ENCODE data around the gene ARHGAP15. TPM values are rescaled to one million over a fixed set of nuclear protein-coding genes. Genes with fewer than 3 reads are reported as not detected.

Gene ARHGAP15
- total RNA-seq, 4 donors from 2014 or later, result 1.7 to 16.8 (median 3.7) TPM

- Histone ChIP-seq H3K4me3 (no peak overlapping the region), H3K4me1 (peaks cover 0 to 25% (median 0%) of the 10 kb centered on the region in 3 donors), H3K36me3 (no peaks in the 10 kb centered on the region), H3K27ac (no peak overlapping the region), H3K27me3 (no peaks in the 10 kb centered on the region), H3K9me3 (no peaks in the 10 kb centered on the region)
- DNase-seq, result no peak
- WGBS, 2 donors, result 84 to 88% methylated on average over 4 of the region's 4 CpGs
- TF ChIP-seq, protein P1, sequence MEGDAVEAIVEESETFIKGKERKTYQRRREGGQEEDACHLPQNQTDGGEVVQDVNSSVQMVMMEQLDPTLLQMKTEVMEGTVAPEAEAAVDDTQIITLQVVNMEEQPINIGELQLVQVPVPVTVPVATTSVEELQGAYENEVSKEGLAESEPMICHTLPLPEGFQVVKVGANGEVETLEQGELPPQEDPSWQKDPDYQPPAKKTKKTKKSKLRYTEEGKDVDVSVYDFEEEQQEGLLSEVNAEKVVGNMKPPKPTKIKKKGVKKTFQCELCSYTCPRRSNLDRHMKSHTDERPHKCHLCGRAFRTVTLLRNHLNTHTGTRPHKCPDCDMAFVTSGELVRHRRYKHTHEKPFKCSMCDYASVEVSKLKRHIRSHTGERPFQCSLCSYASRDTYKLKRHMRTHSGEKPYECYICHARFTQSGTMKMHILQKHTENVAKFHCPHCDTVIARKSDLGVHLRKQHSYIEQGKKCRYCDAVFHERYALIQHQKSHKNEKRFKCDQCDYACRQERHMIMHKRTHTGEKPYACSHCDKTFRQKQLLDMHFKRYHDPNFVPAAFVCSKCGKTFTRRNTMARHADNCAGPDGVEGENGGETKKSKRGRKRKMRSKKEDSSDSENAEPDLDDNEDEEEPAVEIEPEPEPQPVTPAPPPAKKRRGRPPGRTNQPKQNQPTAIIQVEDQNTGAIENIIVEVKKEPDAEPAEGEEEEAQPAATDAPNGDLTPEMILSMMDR (IDR thresholded peaks at IDR 0.05), result no peak
- TF ChIP-seq POLR2A (IDR thresholded peaks at IDR 0.05), result no peak
- intact Hi-C loops (cut with DNase I), result no loop called here
These were observed 297.1 kb downstream of the ARHGAP15 start for GRCh38 chr2:143426296-143426695.

DNA sequence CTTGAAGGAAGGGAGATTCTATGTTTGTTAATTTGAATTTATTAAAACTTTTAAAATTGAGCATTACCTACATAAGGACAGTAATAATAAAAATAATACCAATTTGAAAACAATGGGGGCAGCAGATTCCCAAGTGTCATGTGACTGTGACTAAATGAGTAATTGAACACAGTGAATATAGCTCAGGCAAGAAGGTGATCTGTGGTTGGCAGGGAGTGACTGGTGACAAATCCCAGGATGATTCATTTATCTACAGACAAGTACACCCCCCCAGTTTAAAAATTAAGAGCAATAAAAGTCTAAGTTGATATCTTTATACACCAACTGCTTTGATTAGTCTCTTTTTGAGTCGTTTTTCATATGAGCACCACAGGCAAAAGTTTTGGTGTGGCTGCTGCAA is 299.5 kb downstream of the ARHGAP15 start:
- Histone ChIP-seq H3K4me3 (no peak overlapping the region), H3K27ac (no peak overlapping the region), H3K36me3 (no peaks in the 10 kb centered on the region), H3K27me3 (no peaks in the 10 kb centered on the region), H3K9me3 (no peaks in the 10 kb centered on the region), H3K4me1 (peaks cover 0 to 31% (median 0%) of the 10 kb centered on the region in 3 donors)
- DNase-seq, result no peak
- TF ChIP-seq, protein P1 (IDR thresholded peaks at IDR 0.05), result no peak
- no peak for TF ChIP-seq POLR2A (IDR thresholded peaks at IDR 0.05)
- intact Hi-C loops (cut with DNase I), result no loop called here
- WGBS, 2 donors, result 69 to 78% methylated on average over 1 of the region's 1 CpG

DNA sequence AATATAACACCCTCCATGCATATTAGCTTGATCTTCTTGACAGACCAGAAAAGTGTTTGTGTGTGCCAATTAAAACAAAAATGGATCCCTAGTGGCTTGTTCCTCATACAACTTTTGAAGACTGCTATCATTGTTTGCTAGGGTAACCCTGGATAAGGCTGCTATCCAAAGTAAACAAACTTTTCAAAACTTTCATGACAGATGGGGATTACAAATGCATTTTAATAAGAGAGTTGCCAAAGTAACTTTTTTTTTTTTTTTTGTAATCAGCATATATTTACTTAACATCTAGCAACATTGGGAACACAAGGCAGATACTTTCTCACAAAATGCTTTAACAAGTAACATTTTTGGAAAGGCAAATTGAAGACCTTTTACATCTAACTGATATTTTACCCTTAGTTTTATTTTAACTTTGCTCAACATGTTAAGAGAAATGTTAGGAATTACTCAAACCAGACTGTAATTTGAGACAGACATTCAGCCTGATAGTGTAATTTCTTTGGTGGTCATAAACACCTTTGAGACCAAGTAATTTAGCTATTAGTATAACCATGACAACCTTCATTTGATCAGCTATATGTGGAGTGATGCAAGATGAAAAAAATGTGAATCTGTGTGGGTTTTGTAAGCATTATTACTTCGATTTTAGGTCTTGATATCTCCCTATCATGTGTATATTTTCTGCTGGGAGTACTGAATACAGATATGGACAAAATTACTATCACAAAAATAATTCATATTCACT is 300.9 kb downstream of the ARHGAP15 start:
- peak overlapping the region in 1 of 4 donors; percentile 5 for H3K27ac ChIP-seq
- DNase-seq, result no peak
- H3K36me3 ChIP-seq, result no peaks in the 10 kb centered on the region
- H3K27me3 ChIP-seq, result no peaks in the 10 kb centered on the region
- H3K4me1 ChIP-seq, result peaks cover 0 to 40% (median 0%) of the 10 kb centered on the region in 3 donors
- intact Hi-C loops (cut with DNase I), result no loop called here
- H3K9me3 ChIP-seq, result no peaks in the 10 kb centered on the region
- WGBS, 2 donors, result 74 to 90% methylated on average over 1 of the region's 1 CpG
- no peak overlapping the region for H3K4me3 ChIP-seq
- TF ChIP-seq, protein P1 (IDR thresholded peaks at IDR 0.05), result no peak
- no peak for TF ChIP-seq POLR2A (IDR thresholded peaks at IDR 0.05)

DNA sequence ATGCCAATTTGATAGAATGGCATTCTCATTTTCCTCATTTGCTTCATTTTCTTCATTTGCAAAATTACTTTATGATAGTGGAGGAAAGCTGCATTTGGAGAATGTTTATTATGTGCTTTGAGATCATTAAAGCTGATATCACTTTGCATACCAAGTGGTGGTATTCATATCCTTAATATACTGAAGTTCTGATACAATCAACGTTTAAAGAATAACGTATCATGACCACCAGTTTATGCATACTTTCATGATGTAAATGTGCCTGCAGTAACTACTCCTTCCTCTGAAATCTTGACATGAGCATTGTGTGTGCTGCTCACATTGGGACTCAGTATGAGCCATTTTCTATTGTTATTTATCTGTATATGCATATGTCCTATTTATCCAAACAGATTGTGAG is 302.1 kb downstream of the ARHGAP15 start:
- intact Hi-C loops (cut with DNase I), result no loop called here
- no peak for DNase-seq
- H3K27ac ChIP-seq, result peak overlapping the region in 1 of 4 donors; percentile 23
- whole genome bisulfite sequencing, 2 donors, result 67 to 77% methylated on average over 2 of the region's 2 CpGs
- TF ChIP-seq, protein P1 (IDR thresholded peaks at IDR 0.05), result no peak
- no peak for TF ChIP-seq POLR2A (IDR thresholded peaks at IDR 0.05)
- peak overlapping the region in 1 of 4 donors; percentile 21 for H3K4me3 ChIP-seq
- no peaks in the 10 kb centered on the region for H3K36me3 ChIP-seq
- H3K4me1 ChIP-seq, result peaks cover 0 to 40% (median 0%) of the 10 kb centered on the region in 3 donors
- H3K9me3 ChIP-seq, result no peaks in the 10 kb centered on the region
- H3K27me3 ChIP-seq, result no peaks in the 10 kb centered on the region

DNA sequence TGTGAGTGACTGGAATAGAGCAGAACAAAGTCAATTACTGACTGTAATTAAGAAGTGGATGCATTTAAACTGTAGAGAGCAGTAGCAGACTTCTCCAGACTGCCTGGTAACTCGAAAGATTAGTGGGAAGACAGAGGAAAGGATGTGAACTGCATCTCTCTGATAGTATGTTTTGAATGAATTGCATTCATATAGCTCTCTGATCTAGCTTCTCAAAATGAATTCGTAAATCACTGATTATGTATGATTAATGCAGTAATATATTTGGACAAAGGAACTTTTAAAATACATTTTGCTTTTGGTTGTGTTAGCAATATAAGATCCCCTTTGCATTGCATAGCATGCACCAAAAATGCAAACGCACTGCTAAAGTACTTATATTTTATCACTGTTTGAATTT is 304.0 kb downstream of the ARHGAP15 start:
- Histone ChIP-seq H3K4me1 (peaks cover 0 to 40% (median 0%) of the 10 kb centered on the region in 3 donors), H3K4me3 (no peak overlapping the region), H3K27me3 (no peaks in the 10 kb centered on the region), H3K9me3 (no peaks in the 10 kb centered on the region), H3K36me3 (no peaks in the 10 kb centered on the region), H3K27ac (peak overlapping the region in 3 of 4 donors; percentile 8 to 69 (median 43))
- intact Hi-C loops (cut with DNase I), result no loop called here
- no peak for DNase-seq
- WGBS, 2 donors, result 49 to 60% methylated on average over 3 of the region's 3 CpGs
- no peak for TF ChIP-seq POLR2A (IDR thresholded peaks at IDR 0.05)
- TF ChIP-seq, protein P1 (IDR thresholded peaks at IDR 0.05), result peak in 3 of 6 experiments; percentile 5 to 13 (median 9)

Measured in esophagus squamous epithelium (tissue), 5 donors.